MM.1S (cell line): ENCODE data around the gene CCM2L.

Experiments used
- DNase-seq: peaks from one replicate; pipeline ENCODE4 v3.0.0-alpha.2; 2015
- H2AFZ ChIP-seq: fragments of 300-600 bp; sonication (generic); 2 replicates; pipeline ENCODE4 v1.6.0; 2016; ENCODE audit warnings: antibody characterized with exemption, low read length
- H3F3A ChIP-seq: fragments of 300-600 bp; sonication (generic); 2 replicates; pipeline ENCODE4 v1.6.1; 2016; ENCODE audit warnings: mild to moderate bottlenecking, antibody characterized with exemption, low read length, moderate library complexity, mixed read lengths; ENCODE audit not compliant: insufficient read depth
- H3K27ac ChIP-seq: fragments of 300-600 bp; sonication (generic); 2 replicates; pipeline ENCODE4 v1.5.1; 2016; ENCODE audit warnings: mild to moderate bottlenecking, low read length
- H3K27me3 ChIP-seq: fragments of 300-600 bp; sonication (generic); replicated peaks from 2 replicates; pipeline ENCODE4 v1.6.0; 2016; ENCODE audit warnings: low read length; ENCODE audit not compliant: insufficient read depth
- H3K36me3 ChIP-seq: fragments of 300-600 bp; sonication (generic); replicated peaks from 2 replicates; pipeline ENCODE4 v1.6.1; 2016; ENCODE audit warnings: mild to moderate bottlenecking, low read length, mixed read lengths; ENCODE audit not compliant: insufficient read depth
- H3K4me1 ChIP-seq: fragments of 300-600 bp; sonication (generic); 2 replicates; pipeline ENCODE4 v1.6.1; 2016; ENCODE audit warnings: low read length, mixed read lengths
- H3K4me2 ChIP-seq: fragments of 300-600 bp; sonication (generic); 2 replicates; pipeline ENCODE4 v1.6.0; 2016; ENCODE audit warnings: low read depth, low read length
- H3K4me3 ChIP-seq: fragments of 300-600 bp; sonication (generic); 2 replicates; pipeline ENCODE4 v1.5.1; 2016; ENCODE audit warnings: low read length, mixed read lengths
- H3K79me2 ChIP-seq: fragments of 300-600 bp; sonication (generic); 2 replicates; pipeline ENCODE4 v1.6.1; 2016; ENCODE audit warnings: mixed run types, low read length, mixed read lengths
- H3K9ac ChIP-seq: fragments of 300-600 bp; sonication (generic); 2 replicates; pipeline ENCODE4 v1.6.1; 2016; ENCODE audit warnings: low read length, mixed read lengths
- H3K9me2 ChIP-seq: fragments of 300-600 bp; sonication (generic); replicated peaks from 2 replicates; pipeline ENCODE4 v1.6.1; 2016; ENCODE audit warnings: mild to moderate bottlenecking, low read length, mixed read lengths; ENCODE audit not compliant: insufficient read depth
- H3K9me3 ChIP-seq: fragments of 300-600 bp; sonication (generic); replicated peaks from 2 replicates; pipeline ENCODE4 v1.6.1; 2016; ENCODE audit warnings: mild to moderate bottlenecking, low read length, mixed read lengths; ENCODE audit not compliant: insufficient read depth
- H4K20me1 ChIP-seq: fragments of 300-600 bp; sonication (generic); 2 replicates; pipeline ENCODE4 v1.6.1; 2016; ENCODE audit warnings: mild to moderate bottlenecking, low read length, moderate library complexity, mixed read lengths; ENCODE audit not compliant: insufficient read depth
- CTCF ChIP-seq: fragments of 300-600 bp; sonication (generic); IDR thresholded peaks from 2 replicates; pipeline ENCODE4 v1.5.1; 2016; ENCODE audit warnings: antibody characterized with exemption, low read length, mixed read lengths
- EZH2 ChIP-seq: fragments of 300-600 bp; sonication (generic); optimal IDR thresholded peaks from 2 replicates; pipeline ENCODE3; 2017; ENCODE audit warnings: low read depth, mild to moderate bottlenecking, antibody characterized with exemption, low read length, mixed read lengths
- EZH2phosphoT487 ChIP-seq: fragments of 300-600 bp; sonication (generic); IDR thresholded peaks from 2 replicates; pipeline ENCODE4 v1.6.1; 2018; ENCODE audit warnings: antibody characterized with exemption, low read length

CCM2L gene

GRCh38 chr20:32059189-32059588, 49.0 kb downstream of the CCM2L start:
- Histone ChIP-seq H2AFZ (no peak overlapping the region), H3K27me3 (peaks cover 95% of the 10 kb centered on the region)
- no peak for TF ChIP-seq CTCF
- no peak for TF ChIP-seq EZH2phosphoT487

GRCh38 chr20:32062776-32063170, 52.5 kb downstream of the CCM2L start:
- TF ChIP-seq EZH2phosphoT487 (no peak), EZH2 (no peak), CTCF (no peak)
- Histone ChIP-seq H4K20me1 (no peaks in the 10 kb centered on the region), H2AFZ (no peak overlapping the region), H3K9me2 (no peaks in the 10 kb centered on the region), H3K4me1 (no peaks in the 10 kb centered on the region), H3K9me3 (no peaks in the 10 kb centered on the region), H3K27ac (no peak overlapping the region), H3K4me3 (no peak overlapping the region), H3K27me3 (peaks cover 79% of the 10 kb centered on the region), H3K4me2 (no peak overlapping the region), H3K36me3 (no peaks in the 10 kb centered on the region), H3F3A (no peaks in the 10 kb centered on the region), H3K9ac (no peak overlapping the region), H3K79me2 (no peaks in the 10 kb centered on the region)
- DNase-seq, result no peak

More at GRCh38 chr20:32059189-32059588, 49.0 kb downstream of the CCM2L start:
- Histone ChIP-seq H3K9me2 (no peaks in the 10 kb centered on the region), H3K27ac (no peak overlapping the region), H3K79me2 (no peaks in the 10 kb centered on the region), H3K4me2 (no peak overlapping the region), H4K20me1 (no peaks in the 10 kb centered on the region), H3K9me3 (no peaks in the 10 kb centered on the region), H3K9ac (no peak overlapping the region), H3K4me3 (no peak overlapping the region), H3K36me3 (no peaks in the 10 kb centered on the region), H3K4me1 (no peaks in the 10 kb centered on the region), H3F3A (no peaks in the 10 kb centered on the region)
- DNase-seq, result no peak

DNA sequence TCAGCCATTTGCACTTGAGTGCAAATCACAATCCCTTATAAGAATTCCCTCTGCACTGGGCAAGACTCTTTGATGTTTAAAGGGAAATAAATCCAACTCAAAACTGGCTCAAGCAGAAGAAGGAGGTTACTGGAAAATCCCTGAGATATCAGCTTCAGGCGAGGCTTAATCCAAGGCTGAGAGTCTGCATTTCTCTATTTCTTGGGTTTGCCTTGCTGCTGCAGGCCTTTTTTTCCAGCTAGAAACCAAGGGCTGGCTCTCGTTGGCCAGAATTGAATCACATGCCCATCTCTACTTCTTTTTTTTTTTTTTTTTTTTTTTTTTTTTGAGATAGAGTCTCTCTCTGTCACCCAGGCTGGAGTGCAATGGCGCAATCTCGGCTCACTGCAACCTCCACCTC, 53.5 kb downstream of the CCM2L start:
- Histone ChIP-seq H4K20me1 (no peaks in the 10 kb centered on the region), H3K9me3 (no peaks in the 10 kb centered on the region), H3K4me1 (no peaks in the 10 kb centered on the region), H3K9ac (no peak overlapping the region), H3K36me3 (no peaks in the 10 kb centered on the region), H3K4me2 (no peak overlapping the region), H3K27me3 (peaks cover 69% of the 10 kb centered on the region), H3K27ac (no peak overlapping the region), H2AFZ (no peak overlapping the region), H3K9me2 (no peaks in the 10 kb centered on the region), H3F3A (no peaks in the 10 kb centered on the region), H3K79me2 (no peaks in the 10 kb centered on the region), H3K4me3 (no peak overlapping the region)
- TF ChIP-seq CTCF (no peak), EZH2phosphoT487 (no peak), EZH2 (no peak)
- no peak for DNase-seq
